ENCODE measurements around the gene RPL22.

The RPL22 gene

DNA sequence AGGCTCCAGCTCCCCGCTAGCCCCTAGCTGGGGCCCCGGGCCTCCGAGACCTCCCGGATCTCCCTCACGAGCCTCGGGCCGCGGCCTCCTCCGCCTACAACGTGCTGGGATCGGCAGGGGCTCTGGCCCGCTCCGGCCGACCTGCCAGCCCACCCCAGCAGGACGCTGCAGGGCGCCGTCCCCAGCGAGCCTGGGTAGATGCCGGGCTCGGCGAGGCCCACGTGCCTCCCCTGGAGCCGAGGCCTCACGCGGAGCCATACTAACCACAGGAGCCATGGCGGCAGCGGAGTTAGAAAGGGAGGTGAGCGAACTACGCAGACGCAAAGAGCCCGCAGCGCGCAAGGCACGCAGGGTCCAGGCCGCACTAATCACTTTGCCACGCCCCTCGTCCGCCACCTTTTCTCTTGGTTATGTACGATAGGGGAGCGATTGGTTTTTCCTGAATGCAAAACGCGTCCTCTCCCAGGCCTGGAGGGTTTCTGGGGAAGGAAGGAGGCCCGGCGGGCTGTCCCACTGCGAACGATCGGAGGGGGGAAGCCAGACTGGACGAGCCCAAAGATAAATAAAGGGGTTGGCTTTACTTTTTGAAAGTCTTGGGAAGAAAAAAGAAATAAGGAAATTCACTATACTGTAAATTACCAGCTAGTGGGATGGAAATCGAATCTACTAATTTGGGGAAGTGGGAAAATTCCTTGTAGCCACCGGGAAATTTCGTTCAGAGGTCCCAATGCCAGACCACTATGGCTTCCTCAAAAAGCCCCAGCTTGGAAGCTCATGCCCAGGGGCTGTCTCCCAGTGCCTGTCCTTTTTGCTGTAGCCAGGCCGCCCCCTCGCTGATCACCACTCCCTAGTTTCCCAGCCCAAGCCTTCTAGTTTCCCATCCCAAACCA, at the start of gene RPL22:
TSS of gene RPL22 (minus strand) at position 298 of the 890 bp plus-strand sequence. CDS start at position 276, 22 bp downstream.
- DNase-seq (ENCODE audit: low spot score) = peak; percentile 96

DNA sequence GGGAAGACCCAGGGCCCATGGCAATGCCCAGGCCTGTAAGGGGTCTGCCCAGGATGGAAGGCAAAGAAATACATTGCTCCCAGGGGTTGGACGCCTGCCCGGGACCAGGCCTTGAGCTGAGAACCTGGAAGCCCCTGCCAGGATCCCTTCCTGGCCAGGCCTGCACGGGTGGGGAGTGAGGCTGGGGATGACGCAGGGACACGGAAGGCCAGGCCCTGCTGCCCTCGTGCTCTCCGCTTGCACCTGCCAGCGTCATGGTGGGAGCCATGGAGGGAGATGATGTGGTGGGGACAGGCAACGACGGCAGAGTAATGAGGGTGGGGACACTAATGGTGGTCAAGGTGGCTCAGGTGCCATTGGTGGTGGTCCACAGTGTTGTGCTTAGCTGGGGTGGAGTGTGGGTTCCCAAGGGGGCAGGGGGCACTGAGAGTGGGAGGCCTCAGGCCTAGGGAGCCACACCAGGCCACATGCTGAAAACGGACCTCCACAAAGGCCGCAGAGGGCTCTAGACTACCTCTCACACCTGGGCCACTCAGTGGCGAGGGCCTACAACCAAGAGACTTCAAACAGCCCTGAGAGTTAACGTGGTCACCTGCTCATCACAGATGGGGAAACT, 48.9 kb upstream of the RPL22 start:
- no peak for DNase-seq (ENCODE audit: low spot score)

DNA sequence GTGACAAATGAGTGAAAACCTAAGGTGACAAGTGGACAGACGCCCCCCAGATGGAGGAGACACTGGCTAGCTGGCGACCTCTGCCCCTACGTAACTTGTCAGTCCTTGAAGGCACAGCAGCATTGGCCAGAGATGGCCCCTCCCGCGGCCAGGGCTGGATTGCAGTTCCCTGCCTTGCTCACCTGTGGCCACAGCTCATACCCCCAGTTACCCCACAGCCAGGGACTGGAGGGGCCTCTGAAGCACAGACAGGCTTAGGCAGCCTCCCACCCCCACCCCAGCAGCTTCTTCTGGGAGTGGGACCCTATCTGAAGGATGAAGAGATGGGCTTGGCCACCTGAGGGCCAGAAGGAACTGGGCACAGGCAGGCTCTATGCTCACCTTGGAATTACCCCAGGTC, 48.3 kb upstream of the RPL22 start:
- DNase-seq (ENCODE audit: low spot score) = no peak

DNA sequence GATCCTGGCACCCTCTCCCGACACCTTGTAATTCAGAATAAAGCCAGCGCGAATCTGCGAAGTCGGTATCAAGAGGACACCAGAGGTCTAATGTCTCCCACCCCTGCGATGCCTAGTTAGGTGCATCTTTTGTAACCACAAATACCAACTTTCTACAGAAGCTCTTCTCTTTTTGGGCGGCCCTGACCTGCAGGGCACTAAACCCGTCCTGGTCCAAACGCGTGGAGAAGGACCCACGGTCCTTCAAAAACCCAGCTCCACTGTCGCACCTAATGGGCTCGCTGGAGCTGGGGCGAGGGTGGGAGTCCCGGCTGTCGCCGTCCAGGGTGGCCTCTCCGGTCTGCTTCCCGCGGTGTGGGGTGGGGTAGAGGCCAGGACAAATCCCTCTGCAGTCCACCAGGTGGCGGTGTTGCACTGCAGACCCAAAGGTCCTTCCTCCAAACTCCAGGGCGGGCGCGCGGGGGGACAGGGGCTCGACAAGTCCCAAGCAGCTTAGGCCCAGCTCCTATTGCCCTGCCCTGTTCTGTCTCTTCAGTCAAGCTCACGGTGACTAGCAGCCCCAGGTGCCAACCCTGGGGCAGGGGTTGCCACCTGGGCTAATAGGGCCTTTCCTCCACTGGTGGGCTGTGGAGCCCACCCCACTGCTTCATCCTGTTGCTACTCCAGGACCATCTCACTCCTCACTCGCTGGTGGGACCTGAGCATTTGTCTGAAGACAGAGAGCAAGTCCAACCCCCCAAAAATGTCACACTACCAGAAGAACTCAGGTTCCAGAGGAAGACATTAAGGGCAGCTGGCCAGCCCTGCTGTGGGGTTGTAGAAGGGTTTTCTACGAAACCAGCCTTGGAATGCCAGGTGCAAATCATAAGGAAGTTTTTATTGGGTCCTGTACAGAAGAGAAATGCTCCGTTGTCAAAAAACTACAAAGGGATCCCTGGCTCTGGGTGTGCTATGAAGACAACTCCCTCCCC, 47.4 kb upstream of the RPL22 start:
- DNase-seq (ENCODE audit: low spot score) = peak; percentile 89

DNA sequence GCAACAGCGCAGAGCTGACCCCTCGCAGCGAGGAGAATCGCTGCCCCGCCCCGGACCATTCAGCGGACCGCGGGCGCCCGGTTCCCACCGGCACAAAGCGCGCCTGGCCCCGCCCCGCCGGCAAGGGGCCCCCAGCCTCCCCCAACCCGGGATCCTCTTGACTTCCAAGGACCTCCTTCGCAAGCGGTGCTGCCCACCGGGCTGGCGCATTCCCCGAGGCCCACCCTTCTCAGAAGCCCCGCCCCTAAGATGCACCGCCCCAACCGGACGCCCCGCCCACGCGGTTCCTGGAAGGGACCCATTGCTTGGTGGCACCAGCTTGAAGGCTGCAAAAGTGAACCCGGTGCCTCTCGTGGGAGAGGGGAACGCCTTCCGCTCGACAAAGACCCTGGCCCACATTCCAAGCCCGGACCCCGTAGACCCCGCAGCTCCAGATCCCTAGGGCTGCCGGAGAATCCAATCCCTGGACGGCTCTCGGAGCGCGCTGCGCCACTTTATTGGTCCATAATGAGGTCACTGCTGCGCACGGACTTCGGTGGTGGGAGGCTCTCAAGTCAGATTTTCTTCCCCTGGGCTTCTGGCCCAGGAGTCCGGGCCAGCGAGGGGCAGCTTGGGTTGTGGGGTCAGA, 46.6 kb upstream of the RPL22 start:
- DNase-seq (ENCODE audit: low spot score) = no peak

DNA sequence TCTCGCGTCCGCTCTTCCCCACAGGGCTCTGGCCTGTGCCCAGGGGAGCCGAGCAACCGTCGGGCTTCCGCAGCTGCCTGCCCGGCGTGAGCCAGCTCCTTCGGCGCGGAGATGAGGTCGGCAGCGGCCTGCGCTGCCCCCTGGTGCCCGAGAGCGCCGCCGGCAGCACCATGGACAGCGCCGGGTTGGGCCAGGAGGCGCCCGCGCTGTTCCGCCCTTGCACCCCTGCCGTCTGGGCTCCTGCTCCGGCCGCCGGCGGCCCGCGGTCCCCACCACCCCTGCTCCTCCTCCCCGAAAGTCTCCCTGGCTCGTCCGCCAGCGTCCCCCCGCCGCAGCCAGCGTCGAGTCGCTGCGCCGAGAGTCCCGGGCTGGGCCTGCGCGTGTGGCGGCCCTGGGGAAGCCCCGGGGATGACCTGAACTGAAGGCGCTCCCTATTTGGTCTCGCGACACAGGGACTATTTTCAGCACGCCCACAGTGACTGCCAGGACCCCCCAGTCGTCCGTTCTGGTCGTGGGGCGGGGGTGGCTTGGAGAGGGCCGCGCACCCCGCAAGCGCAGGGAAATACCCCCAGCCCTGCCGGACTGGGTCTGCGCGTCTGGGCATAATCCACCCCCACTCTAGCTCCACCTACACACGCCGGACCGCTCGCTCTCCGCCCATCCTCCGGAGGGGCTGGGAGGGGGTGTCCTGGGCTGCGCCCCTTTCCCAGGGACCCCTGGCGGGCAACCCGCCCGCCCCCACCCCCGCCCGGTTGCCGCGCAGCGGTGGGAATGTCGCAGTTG, 45.9 kb upstream of the RPL22 start:
- peak; percentile 90 for DNase-seq (ENCODE audit: low spot score)

DNA sequence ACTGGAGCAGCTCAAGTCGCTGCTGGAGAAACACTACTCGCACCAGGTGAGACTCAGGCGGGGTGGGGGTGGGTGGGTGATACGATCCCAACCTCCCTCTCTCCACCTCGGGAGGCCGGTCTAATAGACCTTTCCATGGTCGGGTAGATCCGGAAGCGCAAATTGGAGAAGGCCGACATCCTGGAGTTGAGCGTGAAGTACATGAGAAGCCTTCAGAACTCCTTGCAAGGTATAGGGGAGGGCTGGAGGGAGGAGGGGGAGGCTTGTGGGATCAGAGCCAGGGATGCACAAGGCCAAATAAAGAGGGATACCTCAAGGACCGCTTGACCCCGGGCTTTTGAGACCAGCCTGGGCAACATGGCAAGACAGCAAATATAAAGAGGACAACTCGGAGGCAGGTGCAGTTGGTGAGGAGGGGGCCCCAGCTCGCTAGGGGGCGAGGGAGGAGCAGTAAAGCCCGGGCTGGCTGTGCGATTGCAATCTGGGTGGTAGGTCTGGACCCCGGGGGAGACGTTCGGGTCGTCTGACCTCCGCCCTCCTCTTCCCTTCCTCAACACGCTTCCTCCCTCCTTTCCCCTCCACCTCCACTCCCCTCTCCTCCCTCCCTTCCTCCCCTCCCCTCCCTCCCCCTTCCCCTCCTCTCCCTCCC, 45.1 kb upstream of the RPL22 start:
- no peak for DNase-seq (ENCODE audit: low spot score)

DNA sequence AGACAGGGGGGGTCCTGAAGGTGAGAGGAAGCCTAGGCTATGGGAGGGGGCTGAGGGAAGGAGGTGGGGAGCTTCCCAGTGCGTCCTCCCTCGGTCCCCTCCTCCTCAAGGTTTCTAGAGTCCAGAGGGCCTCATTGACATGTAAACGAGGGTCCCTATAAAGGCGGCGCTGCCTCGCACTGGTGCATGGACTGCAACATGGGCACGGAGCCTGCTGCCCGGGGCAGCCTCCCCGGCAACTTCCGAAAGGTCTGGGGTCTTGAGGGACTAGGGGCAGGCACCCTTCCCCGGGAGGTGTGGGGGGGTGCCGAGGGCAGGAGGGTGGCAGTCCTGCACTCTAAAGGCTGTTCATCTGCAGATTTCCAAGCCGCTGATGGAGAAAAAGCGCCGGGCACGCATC, 44.6 kb upstream of the RPL22 start, which contains the start of gene HES3:
TSS of gene HES3 (plus strand) at position 187 of the 400 bp plus-strand sequence. CDS start at position 374, 187 bp downstream.
- no peak for DNase-seq (ENCODE audit: low spot score)

DNA sequence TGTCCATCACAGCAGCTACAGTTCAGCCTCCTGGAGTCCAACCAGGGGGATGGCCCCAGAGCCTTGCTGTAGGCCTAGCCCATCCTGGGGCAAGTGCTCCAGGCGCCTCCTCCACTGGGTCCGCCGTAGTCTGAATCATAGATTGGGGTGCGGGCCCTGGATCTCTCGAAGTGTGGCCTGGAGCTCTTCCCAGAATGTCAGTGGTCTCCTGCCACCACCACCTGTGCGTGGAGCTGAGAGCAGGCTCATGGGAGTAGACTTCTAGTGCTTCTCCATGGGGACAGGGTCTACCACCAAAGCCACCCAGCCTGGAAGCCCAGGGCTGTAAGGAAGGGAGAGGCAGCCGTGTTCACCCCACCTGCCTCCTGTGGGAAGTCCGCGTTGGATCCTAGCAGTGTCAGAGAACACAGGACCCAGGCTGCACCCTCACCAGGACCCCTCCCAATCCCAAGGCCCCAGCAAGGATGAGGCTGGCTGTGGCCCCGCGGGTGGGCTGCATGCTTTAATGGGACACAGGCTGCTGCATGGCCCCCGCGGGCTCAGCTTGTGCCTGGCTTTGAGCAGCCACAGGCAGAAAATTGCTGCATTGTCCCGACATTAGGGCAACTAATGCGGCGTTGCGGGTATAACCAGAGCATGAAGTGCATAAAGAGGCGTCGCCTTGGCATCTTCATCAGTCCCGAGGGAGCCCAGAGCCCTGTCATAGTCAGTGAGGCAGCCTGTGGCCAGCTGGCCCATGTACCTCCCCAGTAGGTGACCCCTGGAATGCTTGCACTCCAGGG, 43.8 kb upstream of the RPL22 start:
- no peak for DNase-seq (ENCODE audit: low spot score)

DNA sequence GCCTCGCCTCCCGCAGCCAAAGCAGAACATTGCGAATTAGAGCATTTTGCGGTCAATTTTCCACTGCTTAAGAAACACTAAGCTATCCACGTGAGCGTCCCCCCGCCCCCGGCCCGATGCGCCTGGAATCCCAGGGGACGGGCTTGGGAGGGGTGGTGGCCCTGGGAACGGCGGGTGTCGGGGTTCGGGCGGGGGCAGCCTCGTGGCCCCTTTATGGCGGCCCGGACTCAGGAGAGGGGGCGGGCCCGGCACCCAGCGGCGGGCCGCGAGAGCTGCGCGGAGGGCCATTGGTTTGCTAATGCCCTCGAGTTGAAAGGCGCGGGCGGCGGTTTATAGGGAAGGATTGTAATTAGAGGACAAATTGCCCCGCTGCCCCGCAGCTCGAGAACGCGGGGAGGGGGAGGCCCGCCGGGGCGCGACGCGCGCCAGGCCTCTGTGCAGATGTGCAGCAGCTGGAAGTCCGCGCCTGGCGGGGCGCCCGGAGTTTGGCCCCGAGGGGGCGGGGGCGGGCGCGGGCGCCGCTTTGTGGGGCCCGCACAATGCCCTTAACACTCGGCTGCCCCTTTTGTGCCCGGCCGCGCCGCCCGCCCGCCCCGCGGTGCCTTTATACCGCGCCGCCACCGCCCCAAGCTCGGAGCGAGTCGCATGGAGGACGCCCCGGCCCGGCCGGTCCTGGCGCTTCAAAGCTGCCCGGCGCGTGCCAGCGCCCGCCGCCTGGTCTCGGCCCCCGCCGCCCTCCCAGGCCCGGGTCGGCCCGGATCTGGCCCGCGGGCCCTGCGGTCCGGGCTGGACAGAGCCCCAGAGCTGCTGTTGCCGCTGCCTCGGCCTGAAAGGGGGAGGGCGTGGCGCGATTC, 42.7 kb upstream of the RPL22 start:
- DNase-seq (ENCODE audit: low spot score) = no peak

DNA sequence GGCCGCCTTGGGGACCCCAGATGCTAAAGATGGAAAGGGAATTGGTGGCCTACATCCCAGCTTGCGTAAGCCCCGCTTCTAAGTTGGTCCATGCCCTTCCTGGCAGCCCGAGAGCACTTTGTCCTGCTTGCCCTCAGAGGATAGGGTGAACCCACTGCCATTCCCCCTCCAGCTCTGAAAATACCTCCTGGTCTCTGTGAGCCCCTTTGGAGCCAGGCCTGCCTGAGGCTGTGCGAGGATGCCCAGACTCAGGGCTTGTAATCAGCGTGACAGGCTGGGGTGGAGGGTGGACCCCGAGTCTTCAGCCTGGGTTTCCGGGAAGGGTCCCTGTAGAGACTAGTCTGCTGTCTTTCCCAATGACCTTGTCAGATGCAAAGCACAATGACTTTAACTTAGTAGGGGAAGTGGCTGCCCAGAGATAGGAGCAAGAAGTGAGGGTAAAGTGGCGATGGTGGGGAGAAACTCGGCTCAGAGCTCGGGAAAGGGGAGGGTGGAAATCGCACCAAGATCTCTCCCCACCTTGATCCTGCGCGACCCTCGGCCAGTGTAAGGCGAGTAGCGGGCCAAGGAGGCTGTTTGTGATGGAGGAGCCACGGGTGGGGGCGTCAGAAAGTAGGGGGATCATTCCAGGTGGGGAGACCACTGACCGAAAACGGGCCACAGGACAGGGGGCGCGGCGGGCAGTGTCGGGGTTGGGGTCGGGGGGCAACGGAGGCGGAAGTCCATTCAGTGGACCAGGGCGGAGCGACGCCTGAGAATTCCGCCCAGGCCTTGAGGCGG, 41.9 kb upstream of the RPL22 start:
- DNase-seq (ENCODE audit: low spot score) = no peak

DNA sequence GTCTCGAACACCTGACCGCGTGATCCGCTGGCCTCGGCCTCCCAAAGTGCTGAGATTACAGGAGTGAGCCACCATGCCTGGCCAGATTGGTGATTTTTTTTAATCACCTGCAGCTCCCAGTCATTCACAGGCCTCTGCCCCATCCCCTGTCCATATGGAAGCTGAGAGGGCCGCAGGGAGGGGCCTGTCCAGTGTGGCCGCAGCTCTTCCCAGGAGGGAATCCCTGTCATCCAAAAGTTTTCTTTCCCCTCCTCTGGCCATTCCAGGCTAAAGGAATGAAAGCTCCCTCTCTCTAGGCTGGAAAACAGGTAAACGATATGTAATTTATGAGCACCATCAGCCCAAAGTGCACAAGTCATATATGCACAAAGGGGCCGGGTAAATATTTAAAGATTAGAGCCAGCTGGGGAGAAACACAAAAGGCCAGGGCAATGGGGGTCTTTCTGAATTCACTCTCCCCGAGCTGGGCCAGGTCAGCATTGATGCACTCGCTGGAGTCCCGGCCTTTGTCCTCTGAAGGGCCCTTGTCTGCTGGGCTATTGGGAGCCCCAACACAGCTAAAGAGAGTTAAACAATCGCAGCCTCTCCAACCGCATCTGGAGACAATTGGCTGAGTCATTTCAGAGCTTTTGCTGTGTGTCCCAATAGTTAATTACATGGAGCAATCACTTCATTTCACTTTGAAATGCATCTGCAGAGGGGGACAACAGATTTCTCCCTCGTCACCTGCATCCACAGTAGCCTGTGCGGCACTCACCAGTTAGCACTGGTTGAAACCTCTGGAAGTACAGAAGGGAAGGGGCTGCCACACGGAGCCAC, 40.8 kb upstream of the RPL22 start:
- DNase-seq (ENCODE audit: low spot score) = no peak

DNA sequence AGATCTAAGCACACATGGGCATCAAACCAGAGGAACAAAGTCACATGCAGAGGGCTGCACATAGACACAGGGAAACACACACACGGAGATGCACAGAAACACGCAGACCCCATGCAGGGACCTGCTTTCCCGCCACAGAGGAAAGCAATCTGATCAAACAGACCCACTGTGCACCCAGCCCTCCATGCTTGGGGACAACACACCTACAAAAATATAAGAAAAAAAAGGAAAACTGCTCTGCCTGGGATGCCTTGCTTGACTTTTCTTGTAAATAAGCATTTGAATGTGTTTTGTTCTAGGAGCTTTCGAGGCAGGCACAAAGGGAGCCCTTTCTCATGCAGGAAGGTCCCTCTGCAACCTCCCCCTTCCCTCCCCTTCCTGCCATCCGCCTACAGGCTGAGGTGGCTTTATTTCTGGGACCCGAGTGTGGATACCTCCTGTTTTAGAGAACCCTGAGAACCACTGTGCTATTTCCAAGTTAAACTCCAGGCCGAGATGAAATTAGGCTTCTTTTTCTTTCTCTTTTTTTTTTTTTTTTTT, 39.9 kb upstream of the RPL22 start:
- DNase-seq (ENCODE audit: low spot score) = no peak

DNA sequence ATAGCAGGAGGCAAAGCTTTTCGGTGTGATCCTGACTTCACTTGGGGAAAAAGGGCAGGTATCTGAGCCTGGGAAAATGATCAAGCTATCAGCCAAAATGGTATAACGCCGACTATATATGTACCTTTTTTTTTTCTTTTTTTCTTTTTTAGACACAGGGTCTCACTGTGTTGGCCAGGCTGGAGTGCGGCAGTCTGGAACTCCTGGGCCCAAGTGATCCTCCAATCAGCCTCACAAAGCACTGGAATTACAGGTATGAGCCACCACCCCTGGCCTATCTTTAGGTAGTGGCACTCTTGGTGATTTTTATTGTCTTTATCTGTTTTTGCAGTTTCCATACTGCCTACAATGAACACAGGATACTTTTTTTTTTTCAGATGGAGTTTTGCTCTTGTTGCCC, 37.7 kb upstream of the RPL22 start:
- no peak for DNase-seq (ENCODE audit: low spot score)

DNA sequence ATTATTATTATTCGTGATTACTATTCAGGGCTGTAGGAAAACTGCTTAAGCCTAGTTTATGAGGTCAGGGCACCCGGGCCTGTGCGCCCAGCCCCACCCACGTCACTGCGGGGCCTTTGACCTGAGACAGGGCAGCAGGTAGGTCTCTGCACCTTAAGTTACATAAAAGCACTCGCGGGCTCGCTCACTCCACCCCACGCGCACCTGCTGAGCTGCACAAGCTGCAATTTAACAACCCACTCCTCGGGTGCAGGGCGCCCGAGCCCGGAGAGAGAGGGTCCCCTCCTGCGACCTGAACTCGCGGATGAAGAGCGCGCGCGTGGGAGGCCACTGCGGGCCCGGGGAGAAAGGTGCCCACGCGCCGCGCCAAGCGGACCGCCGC, 35.9 kb upstream of the RPL22 start:
- DNase-seq (ENCODE audit: low spot score) = no peak

DNA sequence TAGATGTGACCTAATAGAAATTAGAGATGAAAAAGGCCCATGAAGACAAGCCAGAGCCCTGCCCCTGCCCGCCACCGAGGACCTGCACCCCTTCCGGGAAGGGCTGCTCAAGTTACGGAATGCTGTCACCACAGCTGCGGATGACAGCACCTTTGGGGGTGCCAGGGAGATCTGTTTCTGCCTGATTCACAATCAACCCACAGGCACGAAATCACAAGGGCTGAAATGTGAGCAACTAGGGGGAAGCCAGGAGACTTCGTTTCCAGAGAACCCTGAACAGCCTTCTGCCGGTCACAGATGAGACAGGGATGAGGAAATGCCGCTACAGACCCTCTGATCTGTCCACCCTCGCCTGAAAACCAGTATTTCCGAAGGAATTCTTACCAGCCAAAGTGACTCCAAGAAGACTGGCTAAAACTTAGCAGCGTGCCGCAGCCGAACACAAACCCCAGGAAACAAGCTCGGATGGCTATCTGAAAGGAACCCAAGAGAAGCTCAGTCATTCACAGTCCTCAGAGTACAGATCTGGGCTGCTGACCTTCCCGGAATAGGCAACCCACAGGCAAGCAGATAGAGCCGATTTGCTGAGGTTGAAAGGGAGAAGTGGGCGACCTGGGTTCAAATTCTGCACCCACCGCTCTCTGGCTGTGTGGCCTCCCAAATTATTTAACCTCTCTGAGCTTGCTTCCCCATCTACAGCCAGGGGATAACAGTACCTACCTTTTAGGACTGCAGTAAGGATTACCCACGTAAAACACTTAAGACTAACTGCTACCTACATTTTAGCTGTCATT, 35.3 kb upstream of the RPL22 start:
- no peak for DNase-seq (ENCODE audit: low spot score)
